ENCODE measurements around the gene LCN12. TPM values are rescaled to one million over a fixed set of nuclear protein-coding genes. Genes with fewer than 3 reads are reported as not detected.

Gene LCN12
- total RNA-seq, 1 experiment from 2014 or later: 2.1 TPM

DNA sequence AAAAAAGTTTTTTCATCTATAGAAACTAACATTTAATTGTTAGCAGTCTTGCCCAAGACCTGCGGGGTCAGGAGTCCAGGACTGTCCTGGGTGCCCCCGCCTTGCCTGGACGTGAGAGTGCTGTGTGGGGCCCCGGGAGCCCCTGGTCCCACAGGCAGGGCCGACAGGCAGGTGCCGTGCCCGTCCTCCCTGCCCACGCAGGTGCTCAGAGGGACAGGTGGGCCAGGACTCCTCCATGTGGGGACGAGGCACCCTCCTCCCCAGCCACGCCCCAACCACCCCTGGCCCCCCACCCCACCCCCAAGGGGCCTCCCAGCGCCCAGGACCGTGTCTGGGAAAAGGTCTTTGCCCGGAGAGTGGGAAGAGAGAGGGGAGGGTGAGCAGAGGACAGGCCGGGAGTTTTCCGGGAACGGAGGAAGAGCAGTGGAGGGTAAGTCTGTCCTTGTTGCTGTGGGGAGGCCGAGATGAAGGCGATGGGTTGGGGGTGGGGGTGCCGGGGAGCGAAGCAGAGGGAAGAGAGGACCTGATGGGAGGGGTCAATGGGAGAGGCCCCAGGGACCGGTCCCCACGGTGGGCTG lies 2.7 kb upstream of the LCN12 start:
- TF ChIP-seq, protein P1, sequence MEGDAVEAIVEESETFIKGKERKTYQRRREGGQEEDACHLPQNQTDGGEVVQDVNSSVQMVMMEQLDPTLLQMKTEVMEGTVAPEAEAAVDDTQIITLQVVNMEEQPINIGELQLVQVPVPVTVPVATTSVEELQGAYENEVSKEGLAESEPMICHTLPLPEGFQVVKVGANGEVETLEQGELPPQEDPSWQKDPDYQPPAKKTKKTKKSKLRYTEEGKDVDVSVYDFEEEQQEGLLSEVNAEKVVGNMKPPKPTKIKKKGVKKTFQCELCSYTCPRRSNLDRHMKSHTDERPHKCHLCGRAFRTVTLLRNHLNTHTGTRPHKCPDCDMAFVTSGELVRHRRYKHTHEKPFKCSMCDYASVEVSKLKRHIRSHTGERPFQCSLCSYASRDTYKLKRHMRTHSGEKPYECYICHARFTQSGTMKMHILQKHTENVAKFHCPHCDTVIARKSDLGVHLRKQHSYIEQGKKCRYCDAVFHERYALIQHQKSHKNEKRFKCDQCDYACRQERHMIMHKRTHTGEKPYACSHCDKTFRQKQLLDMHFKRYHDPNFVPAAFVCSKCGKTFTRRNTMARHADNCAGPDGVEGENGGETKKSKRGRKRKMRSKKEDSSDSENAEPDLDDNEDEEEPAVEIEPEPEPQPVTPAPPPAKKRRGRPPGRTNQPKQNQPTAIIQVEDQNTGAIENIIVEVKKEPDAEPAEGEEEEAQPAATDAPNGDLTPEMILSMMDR (conservative IDR thresholded peaks at IDR 0.05): no peak
- H3K36me3 Mint-ChIP-seq (ENCODE audit: insufficient read depth in 1 of 3, low read depth in 3 of 3): no peaks in the 10 kb centered on the region
- H3K27ac ChIP-seq (ENCODE audit: insufficient read length, low read depth, low read length): no peak overlapping the region
- peaks cover 10 to 18% of the 10 kb centered on the region in 2 experiments for H3K4me1 Mint-ChIP-seq
- H3K4me2 ChIP-seq (ENCODE audit: insufficient read depth, insufficient read length, low read length): peak overlapping the region; percentile 55
- no peak overlapping the region for H2AFZ ChIP-seq (ENCODE audit: low read length)
- H3K56ac ChIP-seq (ENCODE audit: insufficient read length, low read depth, low read length): no peak overlapping the region
- H2BK15ac ChIP-seq (ENCODE audit: low read depth, low read length): no peak overlapping the region
- H2BK20ac ChIP-seq (ENCODE audit: low read depth, low read length, poor library complexity, severe bottlenecking): no peak overlapping the region
- H3K9me3 ChIP-seq (ENCODE audit: control insufficient read depth, low read depth, low read length): no peaks in the 10 kb centered on the region
- peak overlapping the region; percentile 74 to 87 for H3K4me3 Mint-ChIP-seq
- H2BK120ac ChIP-seq (ENCODE audit: low read depth, low read length, poor library complexity, severe bottlenecking): no peak overlapping the region
- H3K9me3 Mint-ChIP-seq: no peaks in the 10 kb centered on the region
- H4K5ac ChIP-seq (ENCODE audit: insufficient read length, low read depth, low read length): no peak overlapping the region
- no peaks in the 10 kb centered on the region for H3K79me2 ChIP-seq (ENCODE audit: insufficient read depth, low read length)
- peaks cover 5% of the 10 kb centered on the region for H3K23me2 ChIP-seq (ENCODE audit: insufficient read length, low read depth, low read length, poor library complexity, severe bottlenecking)
- no peaks in the 10 kb centered on the region for H3K27me3 Mint-ChIP-seq (ENCODE audit: low read depth)
- H3K18ac ChIP-seq (ENCODE audit: insufficient read length, low read depth, low read length): no peak overlapping the region
- WGBS (ENCODE audit: extremely low coverage, insufficient read length, low lambda C conversion rate): no CpG with 5 or more reads among the region's 22 CpGs
- no peak overlapping the region; the same call in 1 of the 2 replicates for H3K14ac ChIP-seq (ENCODE audit: insufficient read depth, low read length)
- no peaks in the 10 kb centered on the region for H3K4me1 ChIP-seq (ENCODE audit: insufficient read depth, low read length)
- no peaks in the 10 kb centered on the region for H3K27me3 ChIP-seq (ENCODE audit: insufficient read depth, low read length)
- DNase-seq: no peak
- no peak overlapping the region for H2BK5ac ChIP-seq (ENCODE audit: insufficient read length, low read length)
- H3T11ph ChIP-seq (ENCODE audit: low read length): no peak overlapping the region
- no peak overlapping the region for H3K4ac ChIP-seq (ENCODE audit: low read depth, low read length)
- no peak overlapping the region for H4K8ac ChIP-seq (replicated peaks; ENCODE audit: insufficient read length, low read depth, low read length)
- no peak overlapping the region for H3K9ac ChIP-seq (ENCODE audit: extremely low read depth, insufficient read length, low read length)
- no peaks in the 10 kb centered on the region for H4K20me1 ChIP-seq (ENCODE audit: control insufficient read depth, insufficient read depth, insufficient read length)
- H3K79me1 ChIP-seq (ENCODE audit: insufficient read depth, low read depth, low read length, poor library complexity, severe bottlenecking): no peaks in the 10 kb centered on the region
- H2BK12ac ChIP-seq (ENCODE audit: insufficient read length, low read depth, low read length): no peak overlapping the region
- no peak overlapping the region for H4K91ac ChIP-seq (ENCODE audit: insufficient read length, low read depth, low read length)
- H3K23ac ChIP-seq (ENCODE audit: insufficient read length, low read depth, low read length): no peak overlapping the region
- no peak overlapping the region for H3K27ac Mint-ChIP-seq
- no peak overlapping the region for H2AK5ac ChIP-seq (ENCODE audit: insufficient read length, low read length)
